IMR-90 (cell line): ENCODE measurements around the gene PAWR. TPM values are rescaled to one million over a fixed set of nuclear protein-coding genes. Genes with fewer than 3 reads are reported as not detected.
"Not testable (repeated sequence)": the region's sequence is repeated elsewhere in the genome, so short reads cannot be mapped to it uniquely, and the experiment has no call there.

Experiments used
- ATAC-seq: fragments of 200-7000 bp; cut with Tn5 transposase; 2 replicates; pipeline ENCODE4 v1.9.1; 2020; ENCODE audit warnings: low read depth, mild to moderate bottlenecking, moderate library complexity
- BruUV-seq: library from RNA; stranded (reverse); fragments of 400-500 nt; replicated peaks from 2 replicates; lab custom pipeline; 2021; lab: Mats Ljungman, UMichigan
- CTCF ChIA-PET: fragments of 300-600 bp; formaldehyde crosslinking; extraction: SDS; loops from one replicate; lab custom pipeline; 2021; ENCODE audit warnings: antibody characterized with exemption; lab: Yijun Ruan, JAX
- POLR2A ChIA-PET: fragments of 300-600 bp; sonication (Branson Sonifier 250); formaldehyde crosslinking; loops from one replicate; lab custom pipeline; 2022; ENCODE audit warnings: antibody characterized with exemption; ENCODE audit not compliant: unreplicated experiment; lab: Charles Lee
- DNase-seq: peaks from one replicate; pipeline ENCODE4 v3.0.0; 2013
- H2AFZ ChIP-seq: replicated peaks from 2 replicates; pipeline ENCODE3; 2013; ENCODE audit warnings: low read length, mild to moderate bottlenecking; ENCODE audit not compliant: poor library complexity
- H2AK5ac ChIP-seq: 2 replicates; pipeline ENCODE4 v1.6.1; 2013; ENCODE audit warnings: low read depth, low read length, inconsistent platforms
- H2AK9ac ChIP-seq: replicated peaks from 2 replicates; pipeline ENCODE3; 2013; ENCODE audit warnings: mild to moderate bottlenecking, low read depth, low read length, moderate library complexity; ENCODE audit not compliant: poor library complexity
- H2BK120ac ChIP-seq: 2 replicates; pipeline ENCODE4 v1.6.1; 2013; ENCODE audit warnings: low read depth, low read length, inconsistent platforms
- H2BK15ac ChIP-seq: 3 replicates; pipeline ENCODE4 v1.6.1; 2013; ENCODE audit warnings: low read depth, low read length, inconsistent platforms
- H2BK20ac ChIP-seq: 2 replicates; pipeline ENCODE4 v1.6.1; 2013; ENCODE audit warnings: low read depth, mild to moderate bottlenecking, inconsistent platforms, low read length, moderate library complexity
- H2BK5ac ChIP-seq: 2 replicates; pipeline ENCODE4 v1.6.1; 2013; ENCODE audit warnings: mild to moderate bottlenecking, low read depth, low read length, inconsistent platforms; ENCODE audit not compliant: poor library complexity, severe bottlenecking
- H3K14ac ChIP-seq: replicated peaks from 2 replicates; pipeline ENCODE4 v1.6.1; 2013; ENCODE audit warnings: low read depth, low read length, inconsistent platforms
- H3K18ac ChIP-seq: 2 replicates; pipeline ENCODE4 v1.6.1; 2013; ENCODE audit warnings: low read depth, low read length, control low read depth
- H3K23ac ChIP-seq: 2 replicates; pipeline ENCODE4 v1.6.1; 2013; ENCODE audit warnings: low read depth, low read length, inconsistent platforms
- H3K27ac ChIP-seq: 2 replicates; pipeline ENCODE4 v1.5.1; 2013; ENCODE audit warnings: mild to moderate bottlenecking, control low read depth, low read length; ENCODE audit not compliant: insufficient read depth
- H3K27me3 ChIP-seq: 2 replicates; pipeline ENCODE4 v1.6.1; 2013; ENCODE audit warnings: low read length; ENCODE audit not compliant: control insufficient read depth, insufficient read depth
- H3K36me3 ChIP-seq: 2 replicates; pipeline ENCODE4 v1.6.1; 2013; ENCODE audit warnings: low read length, mixed read lengths; ENCODE audit not compliant: control insufficient read depth, insufficient read depth
- H3K4ac ChIP-seq: 2 replicates; pipeline ENCODE4 v1.6.1; 2013; ENCODE audit warnings: low read depth, low read length, inconsistent platforms
- H3K4me1 ChIP-seq: 2 replicates; pipeline ENCODE4 v1.6.1; 2013; ENCODE audit warnings: low read length, mixed read lengths; ENCODE audit not compliant: control insufficient read depth, insufficient read depth
- H3K4me2 ChIP-seq: 2 replicates; pipeline ENCODE4 v1.6.1; 2013; ENCODE audit warnings: low read depth, mild to moderate bottlenecking, control low read depth, low read length, moderate library complexity
- H3K4me3 ChIP-seq: 2 replicates; pipeline ENCODE4 v1.5.1; 2013; ENCODE audit warnings: low read depth, mild to moderate bottlenecking, control low read depth, low read length, moderate library complexity; ENCODE audit not compliant: insufficient read depth
- H3K56ac ChIP-seq: 2 replicates; pipeline ENCODE4 v1.6.1; 2013; ENCODE audit warnings: low read length, inconsistent platforms; ENCODE audit not compliant: insufficient read depth; ENCODE audit errors: extremely low read depth
- H3K79me1 ChIP-seq, 2 experiments: 2 replicates each; pipeline ENCODE4 v1.6.1; 2013; ENCODE audit warnings: low read length in 2 of 2, inconsistent platforms in 1 of 2, low read depth in 1 of 2
- H3K9ac ChIP-seq: 2 replicates; pipeline ENCODE4 v1.6.1; 2013; ENCODE audit warnings: low read depth, low read length, control low read depth
- H3K9me1 ChIP-seq: 2 replicates; pipeline ENCODE4 v1.6.1; 2013; ENCODE audit warnings: low read length, inconsistent platforms; ENCODE audit not compliant: insufficient read depth
- H3K9me3 ChIP-seq: 2 replicates; pipeline ENCODE4 v1.6.1; 2013; ENCODE audit warnings: low read length; ENCODE audit not compliant: control insufficient read depth, insufficient read depth
- H4K20me1 ChIP-seq: 2 replicates; pipeline ENCODE4 v1.6.1; 2013; ENCODE audit warnings: low read length, inconsistent platforms; ENCODE audit not compliant: insufficient read depth
- H4K5ac ChIP-seq: 2 replicates; pipeline ENCODE4 v1.6.1; 2013; ENCODE audit warnings: mild to moderate bottlenecking, low read depth, low read length, control low read depth
- H4K8ac ChIP-seq, 2 experiments: 2 replicates each; pipeline ENCODE4 v1.6.1; 2013; ENCODE audit warnings: low read depth in 2 of 2, low read length in 2 of 2, control low read depth in 1 of 2, inconsistent platforms in 1 of 2
- H4K91ac ChIP-seq: 2 replicates; pipeline ENCODE4 v1.6.1; 2013; ENCODE audit warnings: low read depth, low read length, inconsistent platforms; ENCODE audit not compliant: insufficient read depth
- FOS ChIP-seq: fragments of 150-350 bp; IDR thresholded peaks from 2 replicates; pipeline ENCODE4 v1.6.1; 2016; ENCODE audit warnings: low read depth, low read length
- RCOR1 ChIP-seq: IDR thresholded peaks from 2 replicates; pipeline ENCODE4 v1.6.1; 2012; ENCODE audit warnings: mild to moderate bottlenecking, low read length, improper control_type of control experiment; ENCODE audit not compliant: insufficient replicate concordance
- SMC3 ChIP-seq: fragments of 150-350 bp; IDR thresholded peaks from 2 replicates; pipeline ENCODE4 v1.6.1; 2016; ENCODE audit warnings: low read depth, mild to moderate bottlenecking, antibody characterized with exemption, low read length, moderate library complexity
- WGBS, 2 experiments: methylation state at CpG; one replicate each; pipeline versions ENCODE4 v1.1.5 to v1.1.7; 2013; ENCODE audit warnings: missing lambda C conversion rate in 2 of 2; ENCODE audit not compliant: insufficient read length in 1 of 2; ENCODE audit errors: extremely low coverage in 2 of 2; 5-methylcytosine and 5-hydroxymethylcytosine counted together
- dilution Hi-C: fragments of 300-500 bp; cut with HindIII; formaldehyde crosslinking; loops from one replicate; pipeline ENCODE4 v1.14.3; 2018; ENCODE audit warnings: low sequenced_read_pairs; ENCODE audit not compliant: unreplicated experiment
- in situ Hi-C: fragments of 300-500 bp; cut with MboI; formaldehyde crosslinking; loops from 3 replicates; pipeline ENCODE4 v1.14.3; 2019; ENCODE audit warnings: low sequenced_read_pairs, inconsistent platforms, mixed read lengths
- intact Hi-C: fragments of 100-400 bp; cut with micrococcal nuclease; formaldehyde crosslinking; loops from 2 replicates; pipeline ENCODE4 v1.10.0; 2022
- polyA plus RNA-seq, 3 experiments: library from polyadenylated mRNA; depleted of rRNA; stranded (reverse); fragments of >200 nt; gene quantifications; 2 replicates each; pipeline ENCODE4 v1.2.3, GENCODE V29; 2012; ENCODE audit warnings: low replicate concordance in 1 of 3
- total RNA-seq: library from RNA; depleted of rRNA; stranded (reverse); fragments of >200 nt; gene quantifications from 2 replicates; pipeline ENCODE4 v1.2.3, GENCODE V29; 2012

PAWR gene
- total and polyA plus RNA-seq, 2 of the 4 experiments (the other 2 are of a cell fraction), result 13.2 to 13.6 TPM

- no CpG with 5 or more reads among the region's 1 CpG for WGBS, 2 experiments
- Histone ChIP-seq H2BK5ac (peak overlapping the region; percentile 71), H3K27ac (no peak overlapping the region), H3K23ac (no peak overlapping the region), H3K9me1 (peaks cover 6% of the 10 kb centered on the region), H3K4me3 (no peak overlapping the region), H3K9ac (no peak overlapping the region), H3K4ac (no peak overlapping the region), H2AK5ac (no peak overlapping the region), H2BK15ac (no peak overlapping the region), H2BK120ac (no peak overlapping the region), H2BK20ac (no peak overlapping the region), H3K79me1 (peaks cover 8 to 55% of the 10 kb centered on the region in 2 experiments; a peak in 3 of 4 replicates), H3K18ac (no peak overlapping the region), H4K5ac (no peak overlapping the region), H2AK9ac (no peak overlapping the region), H4K8ac (no peak overlapping the region), H3K4me2 (peak overlapping the region; percentile 44; the same call in 1 of the 2 replicates), H4K91ac (no peak overlapping the region), H3K9me3 (no peaks in the 10 kb centered on the region), H2AFZ (no peak overlapping the region), H4K20me1 (peaks cover 37% of the 10 kb centered on the region; the same call in 1 of the 2 replicates), H3K56ac (no peak overlapping the region), H3K27me3 (no peaks in the 10 kb centered on the region), H3K36me3 (no peaks in the 10 kb centered on the region), H3K14ac (no peak overlapping the region), H3K4me1 (peaks cover 2% of the 10 kb centered on the region; the same call in 1 of the 2 replicates)
- BruUV-seq, result no TSS peak
- dilution Hi-C loops, result no loop called here
- TF ChIP-seq SMC3 (no peak), RCOR1 (peak; percentile 35), FOS (peak; percentile 88)
- DNase-seq, result peak; percentile 88
- ATAC-seq, result peak; percentile 38
- intact Hi-C loops, result loop anchor here (5.0 to 10.0 kb wide), 2 partner anchors 63 to 100 kb away; no protein-coding TSS in a partner anchor
- POLR2A ChIA-PET, result no interaction called here
- in situ Hi-C loops, result loop anchor here (5.0 kb wide), 1 partner anchor 263 kb away; no protein-coding TSS in a partner anchor
- CTCF ChIA-PET, result interaction anchor here (0.6 kb wide), 1 partner anchor 16 kb away, joined by 3 read pairs; no protein-coding TSS in a partner anchor
These were observed 5.7 kb downstream of the PAWR start for GRCh38 chr12:79685068-79685467.

DNA sequence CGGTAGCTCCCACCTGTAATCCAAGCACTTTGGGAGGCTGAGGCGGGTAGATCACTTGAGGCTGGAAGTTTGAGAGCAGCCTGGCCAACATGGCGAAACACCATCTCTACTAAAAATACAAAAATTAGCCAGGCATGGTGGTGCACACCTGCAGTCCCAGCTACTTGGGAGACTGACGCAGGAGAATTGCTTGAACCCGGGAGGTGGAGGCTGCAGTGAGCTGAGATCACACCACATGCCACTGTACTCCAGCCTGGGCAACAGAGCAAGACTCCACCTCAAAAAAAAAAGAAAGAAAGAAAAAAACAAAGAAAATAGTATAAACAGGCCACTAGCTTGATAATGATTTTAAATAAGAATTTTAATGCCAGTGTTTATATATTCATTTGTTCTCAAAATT, 6.4 kb downstream of the PAWR start:
- H3K14ac ChIP-seq, H2AK5ac ChIP-seq, H3K27me3 ChIP-seq, H3K9me3 ChIP-seq, H2BK120ac ChIP-seq, H4K91ac ChIP-seq, ATAC-seq, H4K5ac ChIP-seq, H2BK5ac ChIP-seq, dilution Hi-C loops, H2AK9ac ChIP-seq, H3K9ac ChIP-seq, H3K56ac ChIP-seq, H3K27ac ChIP-seq, H3K18ac ChIP-seq, H3K4me1 ChIP-seq, BruUV-seq, H3K9me1 ChIP-seq, H3K4me3 ChIP-seq, H3K4ac ChIP-seq, H3K4me2 ChIP-seq, H2BK15ac ChIP-seq, H3K23ac ChIP-seq, in situ Hi-C loops, POLR2A ChIA-PET, H2AFZ ChIP-seq, H2BK20ac ChIP-seq, H4K8ac ChIP-seq, H3K36me3 ChIP-seq, DNase-seq: not testable (repeated sequence)
- no CpG with 5 or more reads among the region's 5 CpGs for WGBS, 2 experiments
- H4K20me1 ChIP-seq, result peaks cover 39% of the 10 kb centered on the region; the same call in 1 of the 2 replicates
- intact Hi-C loops, result loop anchor here (10.0 kb wide), 1 partner anchor 100 kb away; no protein-coding TSS in a partner anchor
- peaks cover 10 to 59% of the 10 kb centered on the region in 2 experiments; a peak in 3 of 4 replicates for H3K79me1 ChIP-seq
- CTCF ChIA-PET, result interaction anchor here (0.5 to 0.6 kb wide), 2 partner anchors 16 to 113 kb away, joined by 3 read pairs; no protein-coding TSS in a partner anchor
